ENCODE results near the gene FLT1. TPM values are rescaled to one million over a fixed set of nuclear protein-coding genes. Genes with fewer than 3 reads are reported as not detected.

FLT1 gene
- total RNA-seq, 2 experiments from 2014 or later, result 21.7 to 27.4 TPM

GRCh38 chr13:28438598-28439334 is 56.2 kb downstream of the FLT1 start:
- POLR2A ChIA-PET, result no interaction called here
- ATAC-seq (no peak), DNase-seq (no peak)
- CTCF ChIA-PET, result no interaction called here
- H3K4me1 Mint-ChIP-seq, result no peaks in the 10 kb centered on the region
- H3K4me3 Mint-ChIP-seq, result no peak overlapping the region
- intact Hi-C loops (cut with DNase I, micrococcal nuclease), result loop anchor here in 1 of 2 experiments (1.0 kb wide), 1 partner anchor 34 kb away; no protein-coding TSS in a partner anchor
- peaks cover 10% of the 10 kb centered on the region for H3K36me3 Mint-ChIP-seq (ENCODE audit: low read depth)
- no peaks in the 10 kb centered on the region for H3K9me3 Mint-ChIP-seq (ENCODE audit: low read depth)
- H3K27ac Mint-ChIP-seq, result no peak overlapping the region
- H3K27me3 Mint-ChIP-seq, result peaks cover 2% of the 10 kb centered on the region

- intact Hi-C loops (cut with DNase I, micrococcal nuclease), result loop anchor here in 1 of 2 experiments (1.0 kb wide), 1 partner anchor 34 kb away; no protein-coding TSS in a partner anchor
- H3K4me3 Mint-ChIP-seq, result no peak overlapping the region
- H3K27ac Mint-ChIP-seq, result no peak overlapping the region
- no peaks in the 10 kb centered on the region for H3K9me3 Mint-ChIP-seq (ENCODE audit: low read depth)
- H3K27me3 Mint-ChIP-seq, result no peaks in the 10 kb centered on the region
- no peaks in the 10 kb centered on the region for H3K4me1 Mint-ChIP-seq
- POLR2A ChIA-PET, result no interaction called here
- CTCF ChIA-PET, result no interaction called here
- DNase-seq, result no peak
- ATAC-seq, result no peak
- H3K36me3 Mint-ChIP-seq (ENCODE audit: low read depth), result peaks cover 11% of the 10 kb centered on the region
Observed at GRCh38 chr13:28438067-28438466, 56.9 kb downstream of the FLT1 start.

- CTCF ChIA-PET, result interaction anchor here (0.6 kb wide), 1 partner anchor 185 kb away, joined by 3 read pairs; no protein-coding TSS in a partner anchor
- H3K36me3 Mint-ChIP-seq (ENCODE audit: low read depth), result peaks cover 11% of the 10 kb centered on the region
Observed at GRCh38 chr13:28435917-28436316, 59.0 kb downstream of the FLT1 start.

GRCh38 chr13:28434926-28435325 is 60.0 kb downstream of the FLT1 start:
- H3K36me3 Mint-ChIP-seq (ENCODE audit: low read depth), result peaks cover 11% of the 10 kb centered on the region
- intact Hi-C loops (cut with DNase I, micrococcal nuclease), result no loop called here
- POLR2A ChIA-PET, result no interaction called here
- H3K9me3 Mint-ChIP-seq (ENCODE audit: low read depth), result no peaks in the 10 kb centered on the region
- no peak for DNase-seq
- H3K27ac Mint-ChIP-seq, result no peak overlapping the region
- no peak overlapping the region for H3K4me3 Mint-ChIP-seq
- no peak for ATAC-seq
- H3K4me1 Mint-ChIP-seq, result no peaks in the 10 kb centered on the region
- CTCF ChIA-PET, result interaction anchor here (1.2 kb wide), 1 partner anchor 10 kb away, joined by 4 read pairs; no protein-coding TSS in a partner anchor
- H3K27me3 Mint-ChIP-seq, result no peaks in the 10 kb centered on the region

More at GRCh38 chr13:28435917-28436316, 59.0 kb downstream of the FLT1 start:
- ATAC-seq (no peak), DNase-seq (no peak)
- H3K27me3 Mint-ChIP-seq, result no peaks in the 10 kb centered on the region
- no peak overlapping the region for H3K4me3 Mint-ChIP-seq
- POLR2A ChIA-PET, result no interaction called here
- H3K9me3 Mint-ChIP-seq (ENCODE audit: low read depth), result no peaks in the 10 kb centered on the region
- no peak overlapping the region for H3K27ac Mint-ChIP-seq
- intact Hi-C loops (cut with DNase I, micrococcal nuclease), result no loop called here
- no peaks in the 10 kb centered on the region for H3K4me1 Mint-ChIP-seq

GRCh38 chr13:28432816-28433560 is 61.9 kb downstream of the FLT1 start:
- intact Hi-C loops (cut with DNase I, micrococcal nuclease), result no loop called here
- Mint-ChIP-seq H3K36me3 (ENCODE audit: low read depth) (peaks cover 13% of the 10 kb centered on the region), H3K9me3 (ENCODE audit: low read depth) (no peaks in the 10 kb centered on the region), H3K4me1 (no peaks in the 10 kb centered on the region), H3K27me3 (no peaks in the 10 kb centered on the region), H3K4me3 (no peak overlapping the region), H3K27ac (no peak overlapping the region)
- DNase-seq (no peak), ATAC-seq (no peak)
- POLR2A ChIA-PET, result no interaction called here
- CTCF ChIA-PET, result interaction anchor here (0.7 kb wide), 1 partner anchor 368 kb away, joined by 3 read pairs; no protein-coding TSS in a partner anchor

- no peak for DNase-seq
- POLR2A ChIA-PET, result no interaction called here
- CTCF ChIA-PET, result no interaction called here
- Mint-ChIP-seq H3K4me1 (no peaks in the 10 kb centered on the region), H3K36me3 (ENCODE audit: low read depth) (peaks cover 28% of the 10 kb centered on the region), H3K27me3 (peaks cover 2% of the 10 kb centered on the region), H3K27ac (no peak overlapping the region), H3K4me3 (no peak overlapping the region), H3K9me3 (ENCODE audit: low read depth) (no peaks in the 10 kb centered on the region)
- ATAC-seq, result no peak
- intact Hi-C loops (cut with DNase I, micrococcal nuclease), result no loop called here
Observed at GRCh38 chr13:28429685-28430290, 65.1 kb downstream of the FLT1 start.

- CTCF ChIA-PET, result no interaction called here
- no peak for ATAC-seq
- H3K4me1 Mint-ChIP-seq, result no peaks in the 10 kb centered on the region
Observed at GRCh38 chr13:28429096-28429495, 65.8 kb downstream of the FLT1 start.

GRCh38 chr13:28426381-28426780 is 68.5 kb downstream of the FLT1 start:
- peaks cover 26% of the 10 kb centered on the region for H3K36me3 Mint-ChIP-seq (ENCODE audit: low read depth)
- no peak overlapping the region for H3K27ac Mint-ChIP-seq
- no peak overlapping the region for H3K4me3 Mint-ChIP-seq
- ATAC-seq, result no peak
- POLR2A ChIA-PET, result no interaction called here
- H3K4me1 Mint-ChIP-seq, result peaks cover 9% of the 10 kb centered on the region
- no peak for DNase-seq
- H3K9me3 Mint-ChIP-seq (ENCODE audit: low read depth), result no peaks in the 10 kb centered on the region
- intact Hi-C loops (cut with DNase I, micrococcal nuclease), result no loop called here
- peaks cover 2% of the 10 kb centered on the region for H3K27me3 Mint-ChIP-seq
- CTCF ChIA-PET, result no interaction called here

More at GRCh38 chr13:28429096-28429495, 65.8 kb downstream of the FLT1 start:
- Mint-ChIP-seq H3K27me3 (peaks cover 2% of the 10 kb centered on the region), H3K4me3 (no peak overlapping the region), H3K27ac (no peak overlapping the region), H3K9me3 (ENCODE audit: low read depth) (no peaks in the 10 kb centered on the region), H3K36me3 (ENCODE audit: low read depth) (peaks cover 28% of the 10 kb centered on the region)
- intact Hi-C loops (cut with DNase I, micrococcal nuclease), result no loop called here
- POLR2A ChIA-PET, result no interaction called here
- no peak for DNase-seq

- no peak for DNase-seq
- CTCF ChIA-PET, result interaction anchor here (0.6 kb wide), 1 partner anchor 248 kb away, joined by 4 read pairs; no protein-coding TSS in a partner anchor
Observed at GRCh38 chr13:28425793-28426192, 69.1 kb downstream of the FLT1 start.

GRCh38 chr13:28424541-28424940 is 70.4 kb downstream of the FLT1 start:
- Mint-ChIP-seq H3K36me3 (ENCODE audit: low read depth) (peaks cover 26% of the 10 kb centered on the region), H3K4me3 (no peak overlapping the region), H3K4me1 (peaks cover 9% of the 10 kb centered on the region), H3K27me3 (peaks cover 2% of the 10 kb centered on the region), H3K27ac (no peak overlapping the region), H3K9me3 (ENCODE audit: low read depth) (no peaks in the 10 kb centered on the region)
- ChIA-PET CTCF (interaction anchor here (0.6 kb wide), 1 partner anchor 110 kb away, joined by 3 read pairs; no protein-coding TSS in a partner anchor), POLR2A (interaction anchor here (0.6 kb wide), 1 partner anchor 12 kb away, joined by 5 read pairs; no protein-coding TSS in a partner anchor)
- DNase-seq, result no peak
- intact Hi-C loops (cut with DNase I, micrococcal nuclease), result no loop called here
- ATAC-seq, result no peak

More at GRCh38 chr13:28425793-28426192, 69.1 kb downstream of the FLT1 start:
- Mint-ChIP-seq H3K27ac (no peak overlapping the region), H3K27me3 (peaks cover 2% of the 10 kb centered on the region), H3K36me3 (ENCODE audit: low read depth) (peaks cover 26% of the 10 kb centered on the region), H3K4me1 (peaks cover 9% of the 10 kb centered on the region), H3K9me3 (ENCODE audit: low read depth) (no peaks in the 10 kb centered on the region), H3K4me3 (no peak overlapping the region)
- intact Hi-C loops (cut with DNase I, micrococcal nuclease), result no loop called here
- POLR2A ChIA-PET, result no interaction called here
- ATAC-seq, result no peak

- peaks cover 25% of the 10 kb centered on the region for H3K36me3 Mint-ChIP-seq (ENCODE audit: low read depth)
- CTCF ChIA-PET, result no interaction called here
- intact Hi-C loops (cut with DNase I, micrococcal nuclease), result no loop called here
- DNase-seq, result peak; percentile 21
- H3K27ac Mint-ChIP-seq, result peak overlapping the region; percentile 47
- peaks cover 9% of the 10 kb centered on the region for H3K4me1 Mint-ChIP-seq
- peak; percentile 33 for ATAC-seq
- no peak overlapping the region for H3K4me3 Mint-ChIP-seq
- POLR2A ChIA-PET, result no interaction called here
- H3K27me3 Mint-ChIP-seq, result peaks cover 2% of the 10 kb centered on the region
- no peaks in the 10 kb centered on the region for H3K9me3 Mint-ChIP-seq (ENCODE audit: low read depth)
Observed at GRCh38 chr13:28423010-28423409, 71.9 kb downstream of the FLT1 start.

Measured in activated CD4-positive, alpha-beta T cell treated with anti-CD3 and anti-CD28 coated beads for 36 hours (primary cell).